Vagina (tissue), 2 donors: Measurements from ENCODE around the gene DUSP16. TPM values are rescaled to one million over a fixed set of nuclear protein-coding genes. Genes with fewer than 3 reads are reported as not detected.

ENCODE experiments used
- DNase-seq, 2 donors: peaks; one replicate each; pipeline ENCODE4 v3.0.0-alpha.2; 2017; ENCODE audit errors: extremely low spot score in 2 of 2
- H3K27ac ChIP-seq: fragments of 200-600 bp; sonication (generic); one replicate; pipeline ENCODE4 v1.5.1; 2019
- H3K27me3 ChIP-seq: fragments of 200-600 bp; sonication (generic); one replicate; pipeline ENCODE4 v1.5.1; 2019
- H3K36me3 ChIP-seq, 2 donors: fragments of 200-600 bp; sonication (generic); one replicate each; pipeline ENCODE4 v1.5.1; 2017 to 2019
- H3K4me1 ChIP-seq: fragments of 200-600 bp; sonication (generic); one replicate; pipeline ENCODE4 v1.5.1; 2019
- H3K4me3 ChIP-seq, 2 donors: fragments of 200-600 bp; sonication (generic); 1 replicate in 1 of 2; 2 replicates in 1 of 2; pipeline ENCODE4 v1.5.1; 2016 to 2019
- H3K9me3 ChIP-seq: fragments of 200-600 bp; sonication (generic); one replicate; pipeline ENCODE4 v1.5.1; 2019
- POLR2A ChIP-seq, 2 donors: fragments of 450-650 bp; IDR thresholded peaks; one replicate each; pipeline ENCODE4 v1.6.1; 2017; ENCODE audit warnings: antibody characterized with exemption in 2 of 2, mild to moderate bottlenecking in 2 of 2, moderate library complexity in 2 of 2
- POLR2AphosphoS5 ChIP-seq, 2 donors: sonication (generic); formaldehyde crosslinking; IDR thresholded peaks; one replicate each; pipeline ENCODE4 v1.9.0; 2017; ENCODE audit warnings: antibody characterized with exemption in 2 of 2, mild to moderate bottlenecking in 2 of 2, low read depth in 1 of 2; ENCODE audit not compliant: insufficient read depth in 1 of 2
- intact Hi-C: fragments of 100-400 bp; cut with DNase I; formaldehyde crosslinking; loops from one replicate; pipeline ENCODE4 v1.15.1; 2023
- total RNA-seq: library from RNA; depleted of rRNA; stranded (reverse); fragments of >200 nt; gene quantifications from one replicate; pipeline ENCODE4 v1.2.3, GENCODE V29; 2016
- TF ChIP-seq, protein P1 (sequence below), 3 experiments: fragments of 450-650 bp in 2 of 3; fragments of 200-600 bp in 1 of 3; sonication (generic) in 1 of 3; IDR thresholded peaks; one replicate each; pipeline ENCODE4 v1.5.1; 2017 to 2019; ENCODE audit warnings: antibody characterized with exemption in 3 of 3, mild to moderate bottlenecking in 2 of 3, moderate library complexity in 2 of 3

DUSP16 gene
- total RNA-seq, 1 donor from 2014 or later, result 30.9 TPM

DNA sequence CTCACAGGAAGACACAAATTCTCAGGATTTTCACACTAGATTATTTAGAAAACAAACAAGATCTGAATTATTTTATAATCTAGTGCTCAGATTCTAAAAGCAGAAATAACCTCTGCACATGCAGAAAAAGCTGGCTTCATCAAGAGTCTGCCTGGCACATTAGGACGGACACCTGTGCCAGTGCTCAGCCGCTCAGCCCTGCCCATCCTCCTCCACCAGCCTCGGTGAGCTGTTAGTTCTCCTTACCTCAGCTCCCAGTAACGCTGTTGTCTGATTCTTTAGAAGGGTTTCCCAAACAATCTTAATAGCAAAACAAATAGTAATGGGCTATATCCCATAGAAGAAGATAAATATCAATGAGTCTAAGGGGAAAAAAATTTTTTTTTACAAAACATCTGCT, 27.7 kb downstream of the DUSP16 start:
- peaks cover 29% of the 10 kb centered on the region for H3K4me1 ChIP-seq

DNA sequence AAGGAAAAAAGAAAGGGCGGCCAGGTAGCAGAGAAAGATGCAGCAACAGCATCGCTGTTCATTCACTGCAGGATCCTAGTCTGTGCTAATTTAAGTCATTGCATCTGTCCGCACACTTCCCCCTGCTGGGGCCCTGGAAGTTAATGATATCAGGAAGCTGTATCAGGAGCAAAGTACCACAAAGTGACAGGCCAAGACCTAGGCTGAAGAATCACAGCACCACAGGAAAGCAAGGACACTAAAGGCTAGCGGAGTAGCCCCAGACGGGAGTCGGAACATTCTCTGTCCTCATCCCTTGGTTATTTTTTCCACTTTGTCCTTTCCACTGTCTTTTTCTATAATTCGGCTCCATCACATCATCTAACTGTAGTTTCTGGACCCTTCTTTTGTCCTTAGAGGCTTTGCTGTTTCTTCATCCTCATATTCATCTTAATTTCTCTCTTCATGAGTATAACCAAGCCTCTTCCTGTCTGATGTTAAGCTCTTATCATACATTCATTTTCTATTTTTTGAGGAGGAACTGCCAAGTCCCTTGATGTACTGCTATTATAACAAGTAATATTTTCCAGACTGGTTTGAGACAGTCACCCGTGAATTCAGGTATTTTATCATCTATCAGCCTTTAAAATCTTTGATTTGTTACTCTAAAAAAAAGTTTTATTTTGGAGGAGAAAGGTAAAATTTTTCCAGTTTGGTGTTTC, 28.3 kb downstream of the DUSP16 start:
- DNase-seq, result no peak
- Histone ChIP-seq H3K27ac (no peak overlapping the region), H3K4me1 (peaks cover 29% of the 10 kb centered on the region), H3K9me3 (no peaks in the 10 kb centered on the region), H3K36me3 (no peaks in the 10 kb centered on the region), H3K4me3 (no peak overlapping the region), H3K27me3 (no peaks in the 10 kb centered on the region)
- intact Hi-C loops, result no loop called here
- TF ChIP-seq, protein P1, sequence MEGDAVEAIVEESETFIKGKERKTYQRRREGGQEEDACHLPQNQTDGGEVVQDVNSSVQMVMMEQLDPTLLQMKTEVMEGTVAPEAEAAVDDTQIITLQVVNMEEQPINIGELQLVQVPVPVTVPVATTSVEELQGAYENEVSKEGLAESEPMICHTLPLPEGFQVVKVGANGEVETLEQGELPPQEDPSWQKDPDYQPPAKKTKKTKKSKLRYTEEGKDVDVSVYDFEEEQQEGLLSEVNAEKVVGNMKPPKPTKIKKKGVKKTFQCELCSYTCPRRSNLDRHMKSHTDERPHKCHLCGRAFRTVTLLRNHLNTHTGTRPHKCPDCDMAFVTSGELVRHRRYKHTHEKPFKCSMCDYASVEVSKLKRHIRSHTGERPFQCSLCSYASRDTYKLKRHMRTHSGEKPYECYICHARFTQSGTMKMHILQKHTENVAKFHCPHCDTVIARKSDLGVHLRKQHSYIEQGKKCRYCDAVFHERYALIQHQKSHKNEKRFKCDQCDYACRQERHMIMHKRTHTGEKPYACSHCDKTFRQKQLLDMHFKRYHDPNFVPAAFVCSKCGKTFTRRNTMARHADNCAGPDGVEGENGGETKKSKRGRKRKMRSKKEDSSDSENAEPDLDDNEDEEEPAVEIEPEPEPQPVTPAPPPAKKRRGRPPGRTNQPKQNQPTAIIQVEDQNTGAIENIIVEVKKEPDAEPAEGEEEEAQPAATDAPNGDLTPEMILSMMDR (IDR thresholded peaks at IDR 0.05), result no peak
- TF ChIP-seq POLR2A (IDR thresholded peaks at IDR 0.05) (no peak), POLR2AphosphoS5 (IDR thresholded peaks at IDR 0.05; ENCODE audit: insufficient read depth in 1 of 2, low read depth in 1 of 2) (no peak)

More for the DNA sequence above, 27.7 kb downstream of the DUSP16 start:
- H3K4me3 ChIP-seq, result no peak overlapping the region
- H3K36me3 ChIP-seq, result no peaks in the 10 kb centered on the region
- TF ChIP-seq POLR2A (IDR thresholded peaks at IDR 0.05) (no peak), POLR2AphosphoS5 (IDR thresholded peaks at IDR 0.05; ENCODE audit: insufficient read depth in 1 of 2, low read depth in 1 of 2) (no peak)
- TF ChIP-seq, protein P1 (IDR thresholded peaks at IDR 0.05), result no peak
- DNase-seq, result no peak
- H3K9me3 ChIP-seq, result no peaks in the 10 kb centered on the region
- H3K27ac ChIP-seq, result no peak overlapping the region
- H3K27me3 ChIP-seq, result no peaks in the 10 kb centered on the region
- intact Hi-C loops, result no loop called here

DNA sequence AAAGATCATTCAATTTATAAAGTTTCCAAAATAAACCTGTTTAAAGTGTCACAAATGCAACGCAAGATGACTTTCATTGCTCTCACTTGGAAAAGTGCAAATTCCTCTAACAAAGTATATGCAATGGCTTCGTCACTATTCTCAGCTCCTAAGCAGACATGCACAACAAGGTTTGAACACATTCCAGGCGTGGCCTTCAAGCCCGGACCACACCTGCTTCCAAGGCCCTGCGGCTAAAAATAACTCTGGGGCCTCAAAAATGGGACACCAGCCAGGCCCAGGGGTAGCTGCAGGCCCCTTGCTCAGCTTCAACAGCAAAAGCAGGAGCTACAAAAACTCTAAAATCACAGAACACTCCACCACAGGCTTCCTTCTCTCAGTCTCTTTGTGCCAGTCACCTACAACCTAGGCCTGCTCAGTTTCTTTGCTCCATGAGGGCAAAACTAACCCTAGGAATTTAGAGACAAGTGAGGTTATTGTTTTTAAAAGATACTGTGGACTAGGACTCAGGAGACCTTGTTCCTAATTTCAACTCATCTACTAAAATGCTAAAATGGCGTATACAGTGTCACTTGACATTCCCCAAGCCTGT, 29.3 kb downstream of the DUSP16 start:
- H3K27me3 ChIP-seq, result no peaks in the 10 kb centered on the region
- H3K9me3 ChIP-seq, result no peaks in the 10 kb centered on the region
- H3K36me3 ChIP-seq, result no peaks in the 10 kb centered on the region
- H3K4me3 ChIP-seq, result no peak overlapping the region
- intact Hi-C loops, result no loop called here
- no peak for DNase-seq
- H3K27ac ChIP-seq, result no peak overlapping the region
- H3K4me1 ChIP-seq, result peaks cover 27% of the 10 kb centered on the region
- TF ChIP-seq, protein P1 (IDR thresholded peaks at IDR 0.05), result no peak
- TF ChIP-seq POLR2AphosphoS5 (IDR thresholded peaks at IDR 0.05; ENCODE audit: insufficient read depth in 1 of 2, low read depth in 1 of 2) (no peak), POLR2A (IDR thresholded peaks at IDR 0.05) (no peak)

DNA sequence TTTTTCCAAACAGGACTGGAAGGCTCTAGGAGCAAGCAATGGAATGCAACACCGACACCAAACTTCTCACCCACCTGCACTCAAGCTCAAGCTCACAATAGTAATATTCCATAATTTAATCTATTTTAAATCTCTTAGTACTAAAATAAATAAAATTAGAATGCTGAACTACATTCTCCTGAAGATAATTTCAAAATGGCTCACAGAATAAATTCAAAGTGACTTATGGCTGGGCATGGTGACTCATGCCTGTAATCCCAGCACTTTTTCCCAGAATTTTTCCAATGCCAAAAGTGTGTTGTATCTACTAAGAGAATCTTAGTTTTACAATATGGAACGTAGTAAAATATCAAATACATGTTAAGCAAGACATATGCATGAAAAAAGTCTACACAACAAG, 31.5 kb downstream of the DUSP16 start:
- Histone ChIP-seq H3K4me1 (peaks cover 39% of the 10 kb centered on the region), H3K4me3 (no peak overlapping the region), H3K27me3 (no peaks in the 10 kb centered on the region), H3K36me3 (no peaks in the 10 kb centered on the region), H3K27ac (no peak overlapping the region), H3K9me3 (no peaks in the 10 kb centered on the region)
- no peak for DNase-seq
- TF ChIP-seq, protein P1 (IDR thresholded peaks at IDR 0.05), result no peak
- TF ChIP-seq POLR2AphosphoS5 (IDR thresholded peaks at IDR 0.05; ENCODE audit: insufficient read depth in 1 of 2, low read depth in 1 of 2) (no peak), POLR2A (IDR thresholded peaks at IDR 0.05) (no peak)
- intact Hi-C loops, result no loop called here

DNA sequence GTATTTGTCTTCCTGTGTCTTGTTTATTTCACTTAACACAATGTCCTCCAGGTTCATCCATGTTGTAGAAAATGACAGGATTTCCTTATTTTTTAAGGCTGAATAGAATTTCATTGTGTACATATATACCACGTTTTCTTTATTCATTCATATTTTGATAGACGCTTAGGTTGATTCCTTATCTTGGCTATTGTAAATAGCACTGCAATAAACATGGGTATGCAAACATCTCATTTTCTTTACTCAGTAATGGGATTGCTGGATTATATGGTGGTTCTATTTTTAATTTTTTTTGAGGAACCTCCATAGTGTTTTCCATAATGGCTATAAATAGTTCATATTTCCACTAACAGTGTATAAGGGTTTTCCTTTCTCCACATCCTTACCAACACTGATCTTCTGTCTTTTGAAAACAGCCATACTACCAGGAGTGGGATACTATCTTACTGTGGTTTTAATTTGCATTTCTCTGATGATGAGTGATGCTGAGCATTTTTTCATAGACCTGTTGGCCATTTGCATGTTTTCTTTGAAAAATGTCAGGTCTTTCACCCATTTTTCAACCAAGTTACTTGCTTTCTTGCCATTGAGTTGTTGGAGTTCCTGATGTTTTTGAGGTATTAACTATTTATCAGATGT, 32.8 kb downstream of the DUSP16 start:
- intact Hi-C loops, result no loop called here
- Histone ChIP-seq H3K27me3 (no peaks in the 10 kb centered on the region), H3K4me3 (no peak overlapping the region), H3K4me1 (peaks cover 39% of the 10 kb centered on the region), H3K27ac (no peak overlapping the region), H3K36me3 (no peaks in the 10 kb centered on the region), H3K9me3 (no peaks in the 10 kb centered on the region)
- DNase-seq, result no peak
- TF ChIP-seq POLR2AphosphoS5 (IDR thresholded peaks at IDR 0.05; ENCODE audit: insufficient read depth in 1 of 2, low read depth in 1 of 2) (no peak), POLR2A (IDR thresholded peaks at IDR 0.05) (no peak)
- TF ChIP-seq, protein P1 (IDR thresholded peaks at IDR 0.05), result no peak
